SH-SY5Y (cell line): ENCODE results near the gene RBFOX1.

Experiments used
- GATA2 ChIP-seq: IDR thresholded peaks from 2 replicates; pipeline ENCODE4 v1.6.1; 2011; ENCODE audit warnings: mild to moderate bottlenecking, low read depth, low read length
- GATA3 ChIP-seq: IDR thresholded peaks from 2 replicates; pipeline ENCODE4 v1.6.1; 2011; ENCODE audit warnings: low read depth, mild to moderate bottlenecking, low read length, moderate library complexity

Gene RBFOX1

GRCh38 chr16:7471268-7471667 is 138.6 kb downstream of the RBFOX1 start:
- TF ChIP-seq GATA2 (no peak), GATA3 (no peak)

GRCh38 chr16:7482032-7482431 is 149.4 kb downstream of the RBFOX1 start:
- TF ChIP-seq GATA2, result no peak

- TF ChIP-seq GATA3 (no peak), GATA2 (no peak)
These were observed 150.1 kb downstream of the RBFOX1 start for GRCh38 chr16:7482596-7483290.

- TF ChIP-seq GATA3 (no peak), GATA2 (no peak)
These were observed 155.1 kb downstream of the RBFOX1 start for GRCh38 chr16:7487574-7488323.

- no peak for TF ChIP-seq GATA3
- TF ChIP-seq GATA2, result no peak
These were observed 159.5 kb downstream of the RBFOX1 start for GRCh38 chr16:7492122-7492521.

GRCh38 chr16:7493133-7493532 is 160.5 kb downstream of the RBFOX1 start:
- TF ChIP-seq GATA3 (no peak), GATA2 (no peak)

GRCh38 chr16:7497691-7498090 is 165.0 kb downstream of the RBFOX1 start:
- TF ChIP-seq GATA2 (no peak), GATA3 (no peak)

- TF ChIP-seq GATA3, result no peak
- no peak for TF ChIP-seq GATA2
These were observed 169.2 kb downstream of the RBFOX1 start for GRCh38 chr16:7501868-7502267.

GRCh38 chr16:7503666-7504065 is 171.0 kb downstream of the RBFOX1 start:
- TF ChIP-seq GATA3, result no peak

- TF ChIP-seq GATA3 (no peak), GATA2 (no peak)
These were observed 172.2 kb downstream of the RBFOX1 start for GRCh38 chr16:7504844-7505243.

- TF ChIP-seq GATA3 (no peak), GATA2 (no peak)
These were observed 172.8 kb downstream of the RBFOX1 start for GRCh38 chr16:7505495-7505894.

GRCh38 chr16:7506363-7506762 is 173.7 kb downstream of the RBFOX1 start:
- no peak for TF ChIP-seq GATA3
- TF ChIP-seq GATA2, result no peak

- TF ChIP-seq GATA2 (no peak), GATA3 (no peak)
These were observed 176.0 kb downstream of the RBFOX1 start for GRCh38 chr16:7508656-7509055.

- TF ChIP-seq GATA3 (no peak), GATA2 (no peak)
These were observed 177.4 kb downstream of the RBFOX1 start for GRCh38 chr16:7509963-7510601.

- TF ChIP-seq GATA3 (no peak), GATA2 (no peak)
These were observed 179.1 kb downstream of the RBFOX1 start for GRCh38 chr16:7511549-7512260.
